Uterus (tissue), 2 donors: Measurements from ENCODE around the gene LGALS14.

Source experiments
- POLR2A ChIP-seq, 2 donors: fragments of 450-650 bp; IDR thresholded peaks; one replicate each; pipeline ENCODE4 v1.6.1; 2016; ENCODE audit warnings: antibody characterized with exemption in 2 of 2, mild to moderate bottlenecking in 1 of 2, moderate library complexity in 1 of 2
- TF ChIP-seq, protein P1 (sequence below), 4 experiments: fragments of 200-600 bp in 2 of 4; fragments of 450-650 bp in 2 of 4; sonication (generic) in 2 of 4; IDR thresholded peaks; one replicate each; pipeline ENCODE4 v1.5.1; 2016 to 2019; ENCODE audit warnings: antibody characterized with exemption in 4 of 4, mild to moderate bottlenecking in 2 of 4, moderate library complexity in 1 of 4

DNA sequence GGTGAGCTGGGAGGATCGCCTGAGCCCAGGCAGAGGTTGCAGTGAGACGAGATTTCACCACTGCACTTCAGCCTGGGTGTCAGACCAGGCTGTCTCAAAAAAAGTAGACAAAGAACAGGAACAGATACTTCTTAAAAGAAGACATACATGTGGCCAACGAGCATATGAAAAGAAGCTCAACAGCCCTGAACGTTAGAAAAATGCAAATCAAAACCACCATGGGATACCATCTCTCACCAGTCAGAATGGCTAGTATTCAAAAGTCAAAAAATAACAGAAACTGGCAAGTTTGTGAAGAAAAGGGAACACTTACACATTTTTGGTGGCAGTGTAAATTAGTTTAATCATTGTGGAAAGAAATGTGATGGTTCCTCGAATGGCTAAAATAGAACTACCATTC, 3.0 kb upstream of the LGALS14 start:
- TF ChIP-seq POLR2A (IDR thresholded peaks at IDR 0.05) = no peak
- TF ChIP-seq, protein P1, sequence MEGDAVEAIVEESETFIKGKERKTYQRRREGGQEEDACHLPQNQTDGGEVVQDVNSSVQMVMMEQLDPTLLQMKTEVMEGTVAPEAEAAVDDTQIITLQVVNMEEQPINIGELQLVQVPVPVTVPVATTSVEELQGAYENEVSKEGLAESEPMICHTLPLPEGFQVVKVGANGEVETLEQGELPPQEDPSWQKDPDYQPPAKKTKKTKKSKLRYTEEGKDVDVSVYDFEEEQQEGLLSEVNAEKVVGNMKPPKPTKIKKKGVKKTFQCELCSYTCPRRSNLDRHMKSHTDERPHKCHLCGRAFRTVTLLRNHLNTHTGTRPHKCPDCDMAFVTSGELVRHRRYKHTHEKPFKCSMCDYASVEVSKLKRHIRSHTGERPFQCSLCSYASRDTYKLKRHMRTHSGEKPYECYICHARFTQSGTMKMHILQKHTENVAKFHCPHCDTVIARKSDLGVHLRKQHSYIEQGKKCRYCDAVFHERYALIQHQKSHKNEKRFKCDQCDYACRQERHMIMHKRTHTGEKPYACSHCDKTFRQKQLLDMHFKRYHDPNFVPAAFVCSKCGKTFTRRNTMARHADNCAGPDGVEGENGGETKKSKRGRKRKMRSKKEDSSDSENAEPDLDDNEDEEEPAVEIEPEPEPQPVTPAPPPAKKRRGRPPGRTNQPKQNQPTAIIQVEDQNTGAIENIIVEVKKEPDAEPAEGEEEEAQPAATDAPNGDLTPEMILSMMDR (IDR thresholded peaks at IDR 0.05) = no peak
